DMS 273 (cell line): ENCODE measurements around the gene DUSP1.
"Not testable (repeated sequence)": the region's sequence is repeated elsewhere in the genome, so short reads cannot be mapped to it uniquely, and the experiment has no call there.

ENCODE experiments used
- DNase-seq: peaks from one replicate; lab custom pipeline; 2025; ENCODE audit not compliant: unreplicated experiment; lab: John Stamatoyannopoulos, UW

Gene DUSP1

DNA sequence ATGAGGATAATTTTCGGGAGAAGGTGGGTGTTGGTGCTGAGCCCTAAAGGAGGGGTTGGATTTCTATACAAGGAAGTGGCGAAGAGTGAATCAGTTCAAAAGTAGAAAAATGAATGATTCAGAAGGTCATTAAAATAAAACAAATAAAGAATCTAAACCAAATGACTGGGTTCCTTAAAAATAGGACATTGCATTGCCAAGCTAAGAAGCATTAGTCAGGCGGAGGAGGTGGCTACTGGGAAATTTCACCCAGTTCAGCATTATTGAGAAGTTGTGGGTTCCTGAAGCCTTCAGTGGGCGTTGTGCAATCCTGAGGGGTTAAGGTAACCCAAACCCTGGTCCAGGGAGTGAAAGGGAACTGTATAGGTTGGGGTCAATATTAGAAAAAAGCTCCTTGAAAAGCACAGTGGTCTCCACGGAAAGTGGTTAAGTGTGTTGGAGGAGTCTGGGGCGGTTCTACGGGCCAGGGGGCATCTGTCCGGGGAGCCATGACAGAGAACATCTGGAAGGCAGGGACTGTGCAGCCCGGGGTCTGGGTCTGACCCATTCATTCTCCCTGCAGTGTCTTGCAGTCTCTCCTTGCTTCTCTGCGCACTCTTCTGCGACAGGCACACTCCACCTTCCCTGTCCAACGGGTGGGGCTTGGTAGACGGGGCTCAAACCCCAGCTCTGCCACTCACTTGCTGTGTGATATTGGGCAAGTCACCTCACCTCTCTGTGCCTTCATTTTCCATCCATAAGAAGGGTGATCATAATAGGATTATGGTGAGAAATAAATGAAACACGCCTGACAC lies 27.6 kb upstream of the DUSP1 start:
- no peak for DNase-seq

DNA sequence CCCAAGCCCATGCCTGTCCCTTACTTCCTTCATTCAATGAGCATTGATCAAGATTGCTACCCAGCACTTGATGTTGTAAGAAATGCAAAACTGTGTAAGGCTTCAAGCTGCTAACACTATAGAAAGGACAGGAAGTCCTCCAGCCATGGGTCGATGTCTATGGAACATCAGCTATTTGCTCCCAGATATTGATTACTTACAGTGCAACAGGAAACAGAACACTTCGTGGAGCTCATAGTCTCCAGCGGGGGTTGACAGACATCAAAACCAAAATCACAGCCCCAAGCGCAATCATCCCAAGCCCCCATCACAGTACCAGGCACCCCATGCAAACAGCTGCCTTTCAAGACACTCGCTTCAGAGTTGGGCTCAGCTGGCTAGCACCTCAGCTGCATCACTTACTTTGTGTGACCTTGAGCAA lies 26.8 kb upstream of the DUSP1 start:
- DNase-seq, result no peak

DNA sequence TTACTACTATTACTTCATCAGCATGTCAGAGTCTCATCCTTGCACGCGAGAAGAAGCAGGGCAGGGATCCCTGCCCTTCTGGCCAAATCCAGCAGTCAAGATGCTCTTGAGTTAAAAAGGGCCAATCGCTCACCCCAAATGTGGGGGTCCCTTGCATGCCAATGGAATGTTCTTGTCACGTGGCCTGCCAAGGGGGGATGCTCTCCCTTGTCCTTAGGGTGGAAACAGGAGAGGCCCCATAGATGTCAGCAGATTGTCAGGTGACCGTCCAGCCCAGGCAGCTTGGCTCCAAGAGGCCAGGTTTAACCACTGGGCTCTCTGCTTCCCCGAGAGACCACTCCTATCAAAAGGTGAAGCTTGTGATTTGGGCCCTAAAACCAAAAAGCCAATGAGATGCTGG lies 25.3 kb upstream of the DUSP1 start:
- no peak for DNase-seq

DNA sequence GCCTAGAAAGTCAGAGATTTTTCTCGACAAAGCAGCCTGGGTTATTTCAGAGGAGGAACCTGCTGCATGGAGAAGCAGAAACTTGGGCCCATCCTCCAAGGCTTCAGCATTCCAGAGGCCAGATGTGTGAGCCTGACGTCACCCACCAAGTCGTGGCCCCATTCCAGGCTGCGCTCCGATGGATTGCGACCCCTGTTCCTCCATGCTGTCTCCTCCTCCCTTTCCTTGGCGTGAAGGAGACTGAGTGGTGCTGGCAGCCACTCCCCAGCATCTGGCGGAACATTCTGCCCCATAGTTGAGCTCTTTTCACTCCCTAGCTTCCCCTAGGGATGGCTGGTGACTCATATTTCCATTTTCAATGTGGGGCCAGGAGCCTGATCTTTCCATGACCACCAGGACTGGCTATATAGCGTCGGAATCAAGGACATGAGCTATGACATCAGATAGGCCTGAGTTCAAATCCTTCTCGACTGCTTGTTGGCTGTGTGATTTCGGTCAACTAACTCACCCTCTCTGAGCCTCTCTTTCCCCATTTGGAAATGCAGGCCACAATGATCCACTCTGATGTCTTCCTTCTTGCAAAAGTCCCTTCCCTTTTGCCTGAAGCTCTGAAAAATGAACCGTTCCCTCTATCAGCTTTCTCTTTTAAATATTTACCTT lies 24.5 kb upstream of the DUSP1 start:
- peak; percentile 98 for DNase-seq

DNA sequence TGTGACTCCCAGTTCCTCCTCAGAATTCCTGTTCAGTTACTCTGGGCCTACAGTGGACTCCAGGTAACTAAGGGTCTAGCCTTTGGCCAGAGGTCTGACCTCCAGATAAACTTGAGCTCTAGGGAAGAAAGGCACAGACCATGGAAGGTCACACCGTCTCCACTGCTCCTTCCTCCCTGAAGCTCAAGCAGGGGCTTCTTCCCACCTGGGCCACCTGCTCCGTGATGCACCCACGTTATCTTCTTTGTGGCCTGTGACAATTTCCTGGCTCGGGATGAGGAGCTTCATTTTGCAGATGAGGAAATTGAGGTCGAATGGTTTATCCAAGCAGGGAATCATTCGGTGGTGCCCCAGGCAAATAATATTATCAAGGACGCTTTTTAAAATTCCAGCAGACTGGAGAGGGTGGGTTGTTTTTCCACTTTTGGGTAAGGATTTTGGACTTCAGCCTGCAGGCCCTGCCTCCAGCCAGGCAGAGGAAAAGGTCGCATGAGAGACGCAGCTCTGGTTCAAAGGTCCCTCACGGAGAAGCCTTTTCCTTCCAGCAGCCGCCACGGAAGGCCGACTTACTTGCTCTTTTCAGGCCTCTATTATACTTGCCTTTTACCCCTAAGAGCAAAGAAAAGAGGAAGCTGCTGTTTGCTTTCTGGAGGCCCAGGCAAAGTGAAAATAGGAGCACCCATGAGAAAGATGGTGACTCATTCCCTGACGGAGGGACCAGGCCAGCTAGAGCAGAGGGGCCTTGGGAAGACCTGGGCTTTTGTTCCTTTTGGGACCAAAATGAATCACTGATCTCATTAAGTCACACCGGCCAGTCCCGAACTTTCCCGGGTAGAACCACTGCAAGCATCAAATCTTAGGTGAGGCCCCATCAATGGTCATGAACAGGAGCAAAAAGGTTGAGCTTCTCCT lies 22.8 kb upstream of the DUSP1 start:
- no peak for DNase-seq

DNA sequence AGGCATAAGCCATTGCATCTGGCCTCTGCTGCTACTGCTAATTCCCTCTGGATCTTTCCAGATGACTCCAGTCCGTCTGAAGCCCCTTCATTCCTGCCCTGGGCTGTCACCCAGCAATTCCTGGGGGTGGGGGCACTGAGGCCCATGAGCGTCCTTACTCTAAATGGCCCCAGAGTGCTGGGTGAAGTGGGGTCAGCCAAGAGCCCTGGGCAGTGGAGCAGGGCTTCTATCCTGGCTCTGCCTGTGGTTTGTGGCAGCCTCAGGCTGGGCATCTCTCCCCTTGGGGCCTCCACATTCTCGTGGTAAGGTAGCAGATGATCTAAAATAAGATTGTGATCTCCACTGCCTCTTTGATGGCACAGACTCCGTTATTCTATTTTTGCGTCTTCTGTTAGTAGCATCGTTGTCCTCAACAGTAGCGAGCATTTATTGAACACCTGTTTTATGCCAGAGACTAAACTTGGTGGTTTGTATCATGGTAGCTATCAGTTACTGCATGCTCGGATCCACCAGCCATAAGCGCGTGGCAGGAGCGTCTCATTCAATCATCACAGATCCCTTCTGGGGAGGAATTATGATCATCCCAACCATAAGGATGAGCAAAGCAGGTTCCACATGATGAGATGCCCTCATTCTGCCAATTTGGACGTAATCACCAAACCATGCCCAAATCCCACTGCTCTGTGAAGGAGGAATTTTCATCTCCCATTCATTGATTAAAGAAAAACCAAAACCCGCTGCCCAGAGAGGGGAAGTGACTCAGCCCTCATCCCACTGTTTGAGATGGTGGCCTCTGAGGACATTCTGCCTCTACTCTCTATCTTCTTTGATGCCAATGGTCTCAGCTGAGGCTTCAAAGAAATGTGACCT lies 21.9 kb upstream of the DUSP1 start:
- DNase-seq, result no peak

DNA sequence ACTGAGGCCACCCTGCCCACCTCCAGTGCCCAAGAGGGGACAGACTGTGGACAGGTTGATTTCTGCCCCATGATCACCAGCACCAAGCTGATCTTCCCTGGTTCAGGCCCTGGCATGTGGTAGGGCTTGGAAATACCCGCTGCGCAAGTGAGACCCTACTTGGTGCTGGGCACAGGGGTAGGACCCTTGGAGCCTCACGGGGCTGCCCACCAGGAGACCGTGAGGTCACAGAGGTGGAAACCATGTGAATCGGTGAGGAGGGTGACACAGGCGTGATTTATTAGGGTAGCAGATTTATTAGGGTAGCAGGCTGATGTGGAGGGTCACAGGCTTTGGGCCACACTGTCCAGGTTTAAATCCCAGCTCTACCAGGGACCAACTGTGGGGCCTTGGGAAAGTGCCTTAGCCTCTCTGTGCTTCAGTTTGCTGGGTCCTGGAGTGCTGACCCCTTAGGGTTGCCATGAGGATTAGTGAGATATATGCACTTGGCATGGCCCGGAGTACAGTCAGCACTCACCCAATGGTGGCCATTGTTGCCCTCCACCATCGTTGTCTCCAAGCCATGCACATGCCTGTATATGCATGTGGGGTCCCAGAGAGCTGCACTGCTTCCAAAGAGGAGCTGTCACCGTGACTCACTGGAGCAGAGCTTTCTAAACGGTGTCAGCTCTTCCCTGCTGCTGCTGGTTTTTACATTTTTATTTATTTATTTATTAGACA lies 20.9 kb upstream of the DUSP1 start:
- no peak for DNase-seq

DNA sequence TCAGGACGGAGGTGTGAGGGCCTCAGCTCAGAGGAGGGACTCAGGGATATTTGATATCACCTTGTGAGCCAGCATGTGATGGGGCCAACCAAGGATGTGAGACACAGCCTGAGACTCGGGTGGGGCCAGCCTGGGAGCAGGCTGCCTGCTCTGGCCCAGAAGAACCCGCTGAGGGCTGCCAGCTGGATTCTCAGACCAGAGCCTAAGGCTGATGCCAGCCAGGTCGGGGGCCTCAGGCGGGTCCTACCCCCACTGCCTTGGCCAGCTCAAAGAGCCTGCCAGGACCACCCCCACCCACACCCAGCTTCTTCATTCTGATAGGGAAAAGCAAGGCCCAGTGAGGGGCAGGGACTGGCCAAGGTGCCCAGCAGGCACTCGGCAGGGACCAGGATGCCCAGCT lies 20.3 kb upstream of the DUSP1 start:
- no peak for DNase-seq

DNA sequence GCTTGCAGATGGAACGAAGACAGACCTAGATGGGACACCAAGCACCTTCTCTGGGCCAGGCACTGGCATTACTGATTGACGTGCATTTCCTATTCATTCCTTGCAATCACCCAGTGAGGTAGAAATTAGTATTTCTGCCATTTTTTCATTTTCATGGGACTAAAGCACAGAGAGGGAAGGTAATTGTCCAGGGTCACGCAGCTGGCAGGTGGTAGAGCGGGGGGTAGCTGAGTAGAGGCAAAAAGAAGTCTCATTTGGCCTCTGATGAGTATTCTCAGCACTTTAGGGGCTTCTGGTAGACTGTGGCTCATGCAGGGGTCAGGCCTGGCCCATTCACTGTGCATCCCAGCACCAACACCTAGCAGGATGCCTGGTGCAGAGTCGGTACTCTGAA lies 19.5 kb upstream of the DUSP1 start:
- DNase-seq, result no peak

DNA sequence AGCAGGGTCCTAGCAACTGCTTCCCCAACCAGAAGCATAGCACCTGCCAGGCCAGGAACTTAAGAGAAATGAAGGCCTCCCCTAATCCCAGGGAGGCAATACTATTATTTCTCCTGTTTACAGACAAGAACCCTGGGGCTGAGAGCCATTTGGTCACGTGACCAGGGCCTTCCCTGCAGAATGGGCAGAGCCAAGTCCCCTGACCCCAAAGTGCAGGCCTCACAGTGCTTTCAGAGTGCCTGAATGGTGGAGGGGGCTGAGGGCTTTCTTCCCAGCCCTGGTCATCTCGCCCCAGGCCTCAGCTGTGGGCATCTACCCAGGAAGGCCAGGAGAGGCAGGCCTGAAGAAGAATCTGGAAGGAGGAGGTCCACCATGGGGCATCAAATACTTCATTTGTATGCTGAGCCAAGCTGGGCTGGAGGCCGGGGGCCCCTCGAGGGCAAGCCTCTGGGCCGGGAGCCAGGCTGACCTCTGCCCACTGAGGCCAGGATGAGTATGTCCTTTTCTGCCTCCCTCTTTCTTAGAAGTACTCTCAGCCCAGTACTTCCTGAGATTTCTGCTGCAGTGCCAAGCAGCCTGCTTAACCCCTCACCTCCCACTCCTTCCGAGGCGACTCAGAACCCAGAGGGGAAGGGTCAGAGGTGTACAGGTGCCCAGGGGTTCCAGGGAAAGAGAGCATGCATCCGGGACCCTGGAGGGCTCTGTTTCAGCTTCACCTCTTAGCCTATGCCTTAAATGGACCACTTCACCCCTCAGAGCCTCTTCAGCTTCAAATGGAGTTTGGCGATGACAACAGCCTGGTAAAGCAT lies 18.9 kb upstream of the DUSP1 start:
- DNase-seq, result no peak

DNA sequence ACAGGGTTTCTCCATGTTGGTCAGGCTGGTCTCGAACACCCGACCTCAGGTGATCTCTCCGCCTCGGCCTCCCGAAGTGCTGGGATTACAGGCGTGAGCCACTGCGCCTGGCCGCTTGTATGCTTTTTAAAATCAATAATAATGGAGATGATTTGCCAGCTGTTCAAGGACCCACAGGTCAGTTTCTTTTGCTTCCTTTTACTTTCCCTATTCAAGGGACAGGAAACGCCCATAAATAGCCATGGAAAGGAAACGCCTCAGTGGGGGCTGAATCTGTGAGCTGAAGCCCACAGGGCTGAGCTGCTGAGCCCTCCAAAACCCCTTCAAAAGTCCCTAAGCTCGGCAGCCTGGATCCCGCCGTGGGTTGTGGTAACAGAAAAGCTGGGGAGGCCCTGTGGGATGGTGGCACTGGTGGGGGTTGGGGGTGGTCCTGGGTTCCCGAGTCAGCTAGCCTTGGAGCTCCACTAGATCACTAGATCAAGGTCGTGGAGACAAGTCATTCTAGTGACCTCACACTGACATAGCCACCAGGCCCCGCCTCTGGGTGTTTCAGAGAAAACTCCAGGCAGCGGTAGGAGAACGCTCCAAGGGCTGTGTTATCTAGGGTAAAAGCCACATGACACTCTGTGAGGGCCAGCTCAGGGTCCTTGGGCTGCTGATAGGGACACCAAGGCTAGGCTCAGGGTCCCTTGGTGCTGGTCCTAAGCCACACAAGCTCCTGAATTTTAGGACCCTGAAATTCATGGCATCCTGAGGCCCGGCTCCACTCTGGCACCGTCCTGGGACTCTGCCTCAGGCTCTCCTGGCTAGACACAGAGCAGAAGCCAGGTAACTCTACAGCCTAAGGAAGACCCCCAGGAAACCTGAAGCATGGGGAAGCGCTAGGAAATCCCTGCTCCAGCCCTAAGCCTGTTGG lies 18.0 kb upstream of the DUSP1 start:
- DNase-seq, result no peak

DNA sequence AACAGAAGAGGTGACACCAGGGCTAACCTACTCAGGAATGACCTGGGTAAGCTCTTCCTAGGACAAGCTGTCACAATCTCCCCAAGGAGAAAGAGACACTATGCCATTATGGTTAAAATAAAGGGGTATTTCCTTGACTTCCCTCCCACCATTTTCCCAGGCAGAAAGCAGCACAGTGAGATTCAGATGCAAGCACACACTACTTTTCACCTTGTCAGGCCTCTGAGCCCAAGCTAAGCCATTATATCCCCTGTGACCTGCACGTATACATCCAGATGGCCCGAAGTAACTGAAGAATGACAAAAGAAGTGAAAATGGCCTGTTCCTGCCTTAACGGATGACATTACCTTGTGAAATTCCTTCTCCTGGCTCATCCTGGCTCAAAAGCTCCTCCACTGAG lies 16.5 kb upstream of the DUSP1 start:
- not testable (repeated sequence) for DNase-seq

DNA sequence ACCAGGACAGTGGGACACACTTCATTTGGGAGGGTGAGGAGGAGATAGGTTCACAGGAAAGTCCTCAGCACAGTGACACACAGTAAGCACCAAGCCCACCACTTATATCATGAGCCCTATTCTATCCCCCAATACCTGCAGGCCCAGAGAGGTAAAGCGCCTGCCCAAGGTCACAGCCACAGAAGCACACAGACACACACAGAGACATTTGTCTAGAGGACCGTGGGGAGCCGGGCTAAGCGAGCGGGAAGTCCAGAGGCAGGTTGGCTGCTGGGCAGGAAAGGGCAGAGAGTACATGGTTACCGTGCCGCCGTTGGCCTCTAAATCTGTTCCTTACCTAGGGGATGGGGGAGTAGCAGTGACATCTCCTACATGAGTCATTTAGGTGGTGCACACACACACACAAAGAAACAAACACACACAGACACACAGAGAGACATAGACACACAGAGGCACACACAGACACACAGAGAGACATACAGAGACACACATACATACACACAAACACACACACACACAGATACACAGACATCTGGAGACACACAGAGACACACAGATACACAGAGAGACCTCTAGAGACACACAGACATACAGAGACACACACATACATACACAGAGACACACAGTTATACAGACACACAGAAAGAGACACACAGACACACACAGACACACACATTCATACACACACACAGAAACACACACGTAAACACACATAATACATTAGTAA lies 15.9 kb upstream of the DUSP1 start:
- DNase-seq, result no peak

DNA sequence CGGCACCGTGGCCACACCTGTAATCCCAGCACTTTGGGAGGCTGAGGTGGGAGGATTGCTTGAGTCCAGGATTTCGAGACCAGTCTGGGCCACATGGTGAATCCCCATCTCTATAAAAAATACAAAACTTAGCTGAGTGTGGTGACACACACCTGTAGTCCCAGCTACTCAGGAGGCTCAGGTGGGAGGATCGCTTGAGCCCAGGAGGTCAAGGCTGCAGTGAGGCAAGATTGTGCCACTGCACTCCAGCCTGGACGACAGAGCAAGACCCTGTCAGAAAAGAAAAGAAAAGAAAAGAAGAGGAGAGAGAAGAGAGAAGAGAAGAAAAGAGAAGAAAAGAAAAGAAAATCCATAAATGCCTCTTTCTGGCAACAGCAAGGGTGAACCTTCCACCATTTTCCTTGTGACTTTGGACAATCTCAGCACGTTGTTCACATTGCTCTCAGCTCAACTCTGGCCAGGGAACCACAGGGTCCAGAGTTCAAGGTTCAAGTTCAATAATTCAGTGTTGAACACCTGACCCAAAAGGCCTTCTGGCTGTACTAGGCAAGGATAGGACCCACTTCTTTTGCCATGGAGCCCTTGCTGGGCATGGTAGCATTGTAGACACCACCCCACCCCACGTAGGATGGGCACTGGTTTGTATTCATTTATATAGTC lies 14.6 kb upstream of the DUSP1 start:
- DNase-seq, result no peak

DNA sequence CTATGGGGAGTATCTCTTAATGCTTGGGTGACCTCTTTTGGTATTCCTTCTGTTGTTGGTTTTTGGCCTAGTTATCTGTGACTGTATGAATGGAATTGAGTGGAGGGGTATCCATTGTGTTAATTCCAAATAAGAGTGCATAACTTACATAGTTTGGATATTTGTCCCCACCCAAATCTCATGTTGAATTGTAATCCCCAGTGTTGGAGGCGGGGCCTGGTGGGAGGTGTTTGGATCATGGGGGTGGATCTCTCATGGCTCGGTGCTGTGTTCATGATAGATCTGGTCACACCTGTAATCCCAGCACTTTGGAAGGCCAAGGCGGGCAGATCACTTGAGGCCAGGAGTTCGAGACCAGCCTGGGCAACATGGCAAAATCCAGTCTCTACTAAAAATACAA lies 13.2 kb upstream of the DUSP1 start:
- DNase-seq, result not testable (repeated sequence)

DNA sequence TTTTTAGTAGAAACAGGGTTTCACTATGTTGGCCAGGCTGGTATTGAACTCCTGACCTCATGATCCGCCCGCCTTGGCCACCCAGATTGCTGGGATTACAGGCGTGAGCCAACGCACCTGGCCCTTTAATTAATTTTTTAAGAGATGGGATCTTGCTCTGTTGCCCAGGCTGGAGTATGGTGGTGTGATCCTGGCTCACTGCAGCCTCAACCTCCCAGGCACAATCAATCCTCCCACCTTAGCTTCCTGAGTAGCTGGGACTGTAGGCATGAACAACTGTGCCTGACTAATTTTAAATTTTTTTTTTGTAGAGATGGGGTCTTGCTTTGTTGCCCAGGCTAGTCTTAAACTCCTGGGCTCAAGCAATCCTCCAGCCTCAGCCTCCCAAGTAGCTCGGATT lies 12.3 kb upstream of the DUSP1 start:
- DNase-seq, result not testable (repeated sequence)
